HG02759 (cell line): ENCODE results near the gene ATF6.

Source experiments
- ATAC-seq: cut with Tn5 transposase; IDR thresholded peaks from one replicate; pipeline ENCODE4 v1.9.1; 2021; ENCODE audit warnings: mild to moderate bottlenecking, moderate library complexity; ENCODE audit not compliant: unreplicated experiment

ATF6 gene

GRCh38 chr1:161884475-161884874 is 118.4 kb downstream of the ATF6 start:
- ATAC-seq, result no peak

- no peak for ATAC-seq
These were observed 118.9 kb downstream of the ATF6 start for GRCh38 chr1:161885003-161885402.

DNA sequence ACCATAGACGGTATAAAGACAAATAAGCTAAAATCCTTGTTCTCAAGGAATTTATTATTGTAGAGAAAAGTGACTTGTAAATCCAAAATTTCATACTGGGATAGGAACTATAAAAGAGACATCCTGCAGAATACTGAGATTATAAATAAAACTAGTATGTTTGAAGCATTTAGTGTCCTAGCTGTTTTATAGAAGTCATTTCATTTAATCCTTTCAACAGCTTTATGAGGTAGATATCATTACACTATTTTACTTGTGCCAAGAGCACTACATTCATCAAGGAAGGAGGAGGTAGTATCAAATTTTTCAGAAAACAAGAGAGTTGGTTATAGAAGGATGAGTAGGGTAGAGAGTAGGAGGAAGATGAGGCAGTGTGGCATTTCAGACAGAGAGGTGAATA is 119.6 kb downstream of the ATF6 start:
- no peak for ATAC-seq

GRCh38 chr1:161886589-161886988 is 120.5 kb downstream of the ATF6 start:
- no peak for ATAC-seq

GRCh38 chr1:161887730-161888287 is 121.7 kb downstream of the ATF6 start:
- ATAC-seq, result no peak

- ATAC-seq, result no peak
These were observed 124.5 kb downstream of the ATF6 start for GRCh38 chr1:161890574-161890973.

DNA sequence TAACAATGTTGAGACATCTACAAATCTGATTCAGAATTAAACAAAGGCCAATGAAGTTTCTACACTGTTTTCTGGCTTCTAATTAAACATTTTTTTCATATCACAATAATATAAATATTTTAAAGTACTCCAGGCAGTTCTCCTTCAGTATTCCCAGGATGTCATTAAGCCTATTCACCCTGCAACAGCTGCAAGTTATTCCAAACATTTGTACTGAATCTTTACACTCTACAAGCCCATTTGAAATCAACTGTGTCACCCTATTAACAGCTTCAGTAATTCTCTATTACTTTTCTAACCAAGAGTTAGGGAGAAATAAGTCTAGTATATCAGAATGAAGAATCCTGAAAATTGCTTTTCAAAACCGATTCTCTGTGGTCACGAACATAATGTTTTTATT is 133.0 kb downstream of the ATF6 start:
- ATAC-seq, result no peak

- ATAC-seq, result no peak
These were observed 134.0 kb downstream of the ATF6 start for GRCh38 chr1:161900160-161900559.

DNA sequence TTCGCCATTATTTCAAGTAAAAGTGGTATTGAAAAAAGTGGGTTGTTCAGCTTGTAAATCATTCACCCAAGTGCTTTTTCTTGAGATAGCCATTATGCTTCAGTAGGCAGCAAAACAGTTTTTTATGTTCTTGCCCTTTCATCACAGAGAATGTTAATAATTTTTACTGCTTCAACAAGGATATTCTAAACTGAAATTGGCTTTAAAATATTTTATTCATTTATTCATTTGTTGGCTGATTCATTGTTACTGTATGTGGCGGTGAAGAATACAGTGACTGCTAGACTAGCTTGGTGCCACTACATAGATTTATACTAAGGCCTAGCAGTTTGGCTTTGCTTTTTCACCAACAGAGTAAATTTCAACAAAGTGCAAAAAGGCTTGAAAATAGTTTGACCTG is 136.1 kb downstream of the ATF6 start:
- ATAC-seq, result no peak

GRCh38 chr1:161905269-161905884 is 139.3 kb downstream of the ATF6 start:
- peak; percentile 44 for ATAC-seq

- no peak for ATAC-seq
These were observed 141.1 kb downstream of the ATF6 start for GRCh38 chr1:161907265-161907664.

- no peak for ATAC-seq
These were observed 142.1 kb downstream of the ATF6 start for GRCh38 chr1:161908264-161908663.

- ATAC-seq, result no peak
These were observed 144.5 kb downstream of the ATF6 start for GRCh38 chr1:161910604-161911003.

- ATAC-seq, result no peak
These were observed 147.5 kb downstream of the ATF6 start for GRCh38 chr1:161913482-161914140.

GRCh38 chr1:161914595-161914994 is 148.5 kb downstream of the ATF6 start:
- ATAC-seq, result no peak

DNA sequence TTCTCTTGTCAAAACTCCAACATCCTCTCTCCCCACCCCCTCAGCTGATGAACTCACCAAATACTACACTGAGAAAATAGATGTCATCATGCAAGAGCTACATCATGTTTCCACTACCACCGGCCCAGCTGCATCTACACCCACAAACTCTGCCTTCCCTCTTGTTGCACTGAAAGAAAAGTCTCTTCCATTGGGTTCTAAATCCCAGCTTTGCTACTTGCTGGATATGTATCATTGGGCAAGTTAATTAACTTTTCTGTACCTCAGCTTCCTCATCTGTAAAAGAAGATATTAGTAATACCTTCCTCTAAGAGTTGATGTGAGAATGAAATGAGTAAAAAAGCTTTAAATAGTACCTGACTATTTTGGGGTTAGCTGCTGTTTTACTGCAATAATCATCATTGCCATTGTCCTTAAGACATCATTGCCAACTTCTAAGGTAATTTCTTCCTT is 149.0 kb downstream of the ATF6 start:
- peak; percentile 82 for ATAC-seq

- ATAC-seq, result no peak
These were observed 149.9 kb downstream of the ATF6 start for GRCh38 chr1:161915978-161916377.

GRCh38 chr1:161919229-161919628 is 153.1 kb downstream of the ATF6 start:
- ATAC-seq, result no peak

DNA sequence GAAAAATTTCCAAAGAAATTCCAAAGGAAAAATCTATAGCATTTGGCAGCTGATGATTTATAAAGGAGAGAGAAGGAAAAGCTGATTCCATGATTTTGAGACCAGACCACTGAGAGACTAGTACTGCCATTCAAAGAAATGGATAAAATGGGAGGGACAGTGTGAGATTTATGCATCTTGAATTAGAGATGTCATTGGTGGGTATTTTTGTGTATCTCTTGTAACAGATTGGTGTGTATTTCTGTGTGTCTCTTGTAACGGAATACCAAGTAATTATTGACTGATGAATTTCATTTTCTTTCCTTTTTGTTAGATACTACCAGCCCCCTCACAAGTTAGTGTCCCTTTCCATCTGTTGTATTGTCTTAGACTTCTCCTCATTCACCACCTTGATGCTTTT is 155.4 kb downstream of the ATF6 start:
- ATAC-seq, result no peak

GRCh38 chr1:161921990-161922389 is 155.9 kb downstream of the ATF6 start:
- no peak for ATAC-seq

GRCh38 chr1:161928056-161928455 is 161.9 kb downstream of the ATF6 start:
- ATAC-seq, result no peak

GRCh38 chr1:161929137-161929536 is 163.0 kb downstream of the ATF6 start:
- ATAC-seq, result no peak
